NCI-H2171 treated with DMSO at 0.1 percent for 48 hours (cell line): Measurements from ENCODE around the gene CELF6.
"Not testable (repeated sequence)": the region's sequence is repeated elsewhere in the genome, so short reads cannot be mapped to it uniquely, and the experiment has no call there.

Experiments
- DNase-seq: peaks from one replicate; lab custom pipeline; 2025; lab: John Stamatoyannopoulos, UW

Gene CELF6

DNA sequence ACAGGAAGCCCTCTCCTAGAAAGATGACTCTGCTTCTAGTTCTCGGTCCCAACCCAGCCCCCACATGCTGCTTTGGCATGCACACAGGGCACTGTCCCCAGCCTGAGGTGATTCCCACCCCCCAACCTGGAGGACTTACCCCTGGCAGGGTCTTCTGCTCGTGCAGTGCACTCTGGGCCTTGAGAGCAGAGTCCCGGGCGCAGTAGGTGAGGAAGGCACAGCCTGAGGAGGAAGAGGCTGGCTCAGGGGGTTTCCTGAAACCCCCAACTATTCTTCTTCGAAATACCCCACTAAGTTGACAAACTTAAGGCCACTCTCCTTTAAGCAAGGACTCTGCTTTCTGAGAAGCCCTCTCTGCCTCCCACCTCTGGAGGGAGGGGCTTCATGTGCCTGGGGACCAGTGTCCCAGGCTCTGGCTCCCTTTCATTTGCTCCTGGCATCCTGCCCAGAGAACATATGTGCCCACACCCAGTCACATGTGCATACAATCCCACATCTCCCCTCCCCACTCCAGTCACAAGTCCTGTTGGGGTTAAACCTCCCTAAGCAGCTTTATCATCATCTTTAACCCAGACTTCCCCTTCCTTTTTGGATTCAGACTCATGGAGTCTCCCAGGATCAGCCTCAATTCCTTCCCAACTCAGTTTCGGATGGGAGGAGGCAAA, 4.1 kb downstream of the CELF6 start:
- DNase-seq: peak; percentile 93

DNA sequence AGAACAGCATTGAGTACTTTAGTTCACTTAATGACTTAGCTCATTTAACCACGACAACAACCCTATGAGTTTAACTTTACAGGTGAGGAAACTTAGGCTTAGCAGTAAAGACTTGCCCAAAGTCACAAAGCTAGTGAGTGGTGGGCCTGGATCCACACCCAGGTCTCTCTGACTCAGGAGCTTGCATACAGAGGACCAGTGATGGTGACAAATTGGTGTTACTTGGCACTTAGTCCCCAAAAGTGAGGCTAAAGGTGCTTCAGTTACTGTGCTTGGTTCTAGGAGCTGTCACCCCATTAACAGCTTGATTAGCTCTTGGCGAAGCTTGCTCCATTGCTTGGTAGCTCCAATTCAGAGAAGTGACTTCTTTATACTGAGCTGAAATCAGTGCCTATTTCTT, 6.1 kb downstream of the CELF6 start:
- no peak for DNase-seq

- DNase-seq: no peak
Measured at GRCh38 chr15:72313448-72313840, 6.5 kb downstream of the CELF6 start.

DNA sequence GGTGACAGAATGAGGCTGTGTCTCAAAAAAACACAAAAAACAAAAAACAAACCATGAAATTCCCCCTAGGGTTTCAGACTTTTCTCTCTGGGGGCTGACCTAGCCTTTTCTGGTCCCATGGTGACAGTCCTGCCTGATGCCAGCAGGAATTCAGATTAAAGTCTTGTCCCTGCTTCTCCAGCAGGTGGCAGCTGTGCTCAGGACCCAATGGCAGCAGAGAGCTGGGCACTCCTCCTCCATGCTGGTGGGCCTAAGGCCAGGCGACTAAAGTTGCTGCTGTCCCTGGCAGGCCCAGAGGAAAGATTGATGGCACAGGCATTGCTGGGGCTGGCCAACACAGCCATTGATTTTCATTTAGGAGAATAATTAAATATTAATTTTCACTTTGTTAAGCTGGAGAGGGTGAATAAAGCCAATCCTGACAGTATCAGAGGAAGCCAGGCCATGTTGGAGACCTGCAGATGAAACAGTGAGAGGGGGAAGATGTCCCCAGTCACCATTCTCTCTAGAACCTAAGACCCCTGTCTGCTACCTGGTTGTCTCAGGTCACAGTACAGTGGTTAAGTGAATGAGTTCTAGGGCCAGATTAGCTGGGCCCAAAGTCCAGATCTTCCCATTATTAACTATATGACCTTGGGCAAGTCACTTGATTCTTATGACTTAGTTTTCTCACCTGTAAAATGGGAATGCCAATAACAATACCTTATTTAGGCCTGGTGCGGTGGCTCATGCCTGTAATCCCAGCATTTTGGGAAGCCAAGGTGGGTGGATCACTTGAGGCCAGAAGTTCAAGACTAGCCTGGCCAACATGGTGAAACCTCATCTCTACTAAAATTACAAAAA, 7.1 kb downstream of the CELF6 start:
- DNase-seq: peak; percentile 48

DNA sequence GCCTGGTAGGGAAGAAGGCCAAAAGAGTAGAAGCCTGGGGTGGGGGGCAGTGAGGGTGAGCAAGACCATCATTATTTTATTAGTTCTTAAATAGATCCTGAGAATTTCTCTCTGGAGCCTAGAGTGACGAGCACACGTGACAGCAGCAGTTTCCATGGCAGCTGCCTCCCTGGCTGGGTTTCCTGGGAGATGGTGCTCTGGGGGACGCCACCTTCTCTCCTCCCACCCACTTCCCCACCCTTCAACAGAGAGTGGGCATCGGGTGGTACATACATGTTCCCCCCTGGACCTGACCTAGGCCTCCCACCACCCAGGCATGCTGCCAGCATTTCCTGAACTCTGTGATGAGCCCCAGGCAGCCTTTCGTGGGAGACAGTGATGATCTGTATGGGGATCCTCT, 12.9 kb downstream of the CELF6 start:
- no peak for DNase-seq

DNA sequence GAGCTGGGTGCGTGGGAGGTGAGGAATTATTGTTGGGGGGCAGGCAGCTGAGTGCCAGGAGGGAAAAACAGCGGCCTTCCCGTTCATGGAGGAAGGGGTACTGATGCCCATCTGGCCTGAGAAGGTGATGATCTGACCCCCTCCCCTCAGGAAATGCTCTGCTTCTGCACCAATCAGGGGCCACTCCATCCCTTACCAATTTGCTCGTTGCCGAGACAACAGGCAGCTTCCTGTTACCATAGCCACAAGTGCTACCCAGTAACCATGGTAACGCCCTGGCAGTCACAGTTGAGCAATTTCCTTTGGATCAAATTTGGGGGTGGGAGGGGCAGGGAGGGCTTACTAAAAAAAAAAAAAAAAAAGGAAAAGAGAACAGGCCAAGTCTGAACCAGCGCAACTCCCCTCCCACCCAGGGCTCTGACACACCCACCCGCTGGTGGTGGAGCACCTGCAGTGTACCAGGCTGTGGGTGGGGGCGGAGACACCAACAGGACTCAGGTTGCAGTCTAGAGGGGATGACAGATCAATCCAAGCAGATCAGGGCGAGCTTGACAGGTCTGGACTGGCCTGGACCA, 13.7 kb downstream of the CELF6 start:
- DNase-seq: peak; percentile 59

GRCh38 chr15:72304596-72304995, 15.4 kb downstream of the CELF6 start:
- DNase-seq: no peak

DNA sequence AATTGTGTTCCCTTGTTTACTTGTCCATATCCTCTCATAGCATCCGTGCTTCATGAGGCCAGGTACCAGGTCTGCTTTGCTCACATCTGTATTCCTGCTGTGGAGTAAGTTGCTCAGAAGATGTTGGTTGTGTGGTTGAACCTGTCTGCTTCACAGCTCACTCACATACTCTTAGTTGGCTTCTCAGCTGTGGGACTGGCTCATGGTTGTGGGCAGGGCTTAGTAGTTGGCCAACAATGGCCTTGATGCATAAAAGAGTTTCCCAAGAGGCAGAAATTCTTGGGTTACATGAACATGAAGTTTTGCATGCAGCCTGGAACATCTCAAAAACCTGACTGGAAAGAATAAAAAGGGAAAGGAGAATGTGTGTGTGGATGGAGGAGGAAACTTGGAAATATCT, 17.0 kb downstream of the CELF6 start:
- DNase-seq: no peak

GRCh38 chr15:72289597-72290325, 30.2 kb downstream of the CELF6 start:
- no peak for DNase-seq

DNA sequence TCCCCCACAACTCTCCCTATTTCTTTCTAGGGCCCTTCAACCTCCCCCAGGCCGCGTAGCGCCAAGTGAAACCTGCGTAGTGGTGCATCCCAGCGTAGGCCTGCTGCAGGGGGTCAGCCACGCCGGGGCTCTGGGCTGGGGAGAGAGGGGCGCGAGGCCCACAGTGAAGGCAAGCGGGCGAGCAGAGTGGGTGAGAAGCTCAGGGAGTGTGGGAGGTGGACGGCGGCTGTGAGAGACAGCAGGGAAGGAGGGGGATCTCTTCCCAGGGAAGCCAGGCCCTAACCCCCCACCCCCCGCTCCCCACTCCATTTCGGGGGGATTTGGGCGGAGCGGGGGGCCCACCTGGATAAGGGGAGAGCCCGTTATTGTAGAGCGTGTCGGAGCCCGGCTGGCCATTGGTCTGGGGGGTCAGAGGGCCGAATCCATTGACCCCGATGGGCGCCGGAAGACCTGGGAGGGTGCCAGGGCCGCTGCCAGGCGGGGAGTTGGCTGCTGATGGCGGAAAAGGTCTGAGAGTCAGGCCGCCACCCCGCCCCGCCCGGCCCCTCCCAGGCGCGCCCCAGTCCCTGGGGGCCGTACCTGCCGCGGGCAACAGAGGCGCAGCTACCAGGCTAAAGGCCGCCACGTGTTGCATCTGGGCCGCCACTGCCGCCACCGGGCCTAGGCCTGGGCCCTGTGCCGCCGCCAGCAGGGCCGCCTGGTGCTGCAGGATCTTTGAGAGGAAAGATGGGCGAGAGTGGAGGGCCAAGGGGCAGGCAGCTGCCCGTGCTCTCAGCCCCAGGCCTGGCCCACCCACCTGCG, 31.0 kb downstream of the CELF6 start:
- DNase-seq: no peak

GRCh38 chr15:72285927-72286516, 33.9 kb downstream of the CELF6 start:
- peak; percentile 20 for DNase-seq

DNA sequence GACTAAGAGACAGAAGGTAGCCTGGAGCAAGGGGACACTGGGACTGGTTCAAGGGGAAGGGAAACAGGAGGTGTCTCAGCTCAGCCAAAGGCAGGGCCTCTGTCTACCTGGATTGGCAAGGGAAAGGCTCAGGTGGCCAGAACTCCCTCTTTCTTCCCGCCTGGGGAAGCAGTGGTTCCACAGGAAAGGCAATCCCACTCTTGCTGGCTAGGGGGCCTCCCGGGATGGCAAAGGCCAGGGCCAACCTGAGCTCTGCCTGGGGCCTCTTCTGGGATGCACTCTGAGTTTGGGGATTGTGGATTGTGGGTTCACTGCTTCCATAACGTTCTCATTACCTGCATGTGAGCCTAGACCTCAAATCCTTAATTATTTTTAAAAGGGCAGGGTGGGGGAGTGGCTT, 34.6 kb downstream of the CELF6 start:
- no peak for DNase-seq

DNA sequence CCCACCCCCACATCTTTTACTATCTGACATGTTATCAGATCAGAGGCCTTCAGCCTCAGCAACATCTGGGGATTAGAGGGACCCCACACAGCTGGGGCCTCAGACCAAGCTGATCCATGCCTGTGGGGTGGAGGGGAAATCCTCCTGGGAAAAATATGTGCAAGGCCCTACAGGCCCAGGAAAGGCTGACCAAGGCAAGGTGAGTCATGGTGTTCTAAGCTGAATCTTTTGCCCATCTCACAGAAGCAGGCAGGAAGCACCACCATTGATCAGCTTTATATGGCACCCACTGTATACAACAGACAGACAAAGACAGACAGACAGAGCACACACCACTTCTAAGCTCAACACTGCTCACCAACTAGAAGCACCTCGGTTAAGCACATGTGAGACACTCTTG, 35.2 kb downstream of the CELF6 start:
- DNase-seq: no peak

- DNase-seq: no peak
Measured at GRCh38 chr15:72281713-72282112, 38.2 kb downstream of the CELF6 start.

GRCh38 chr15:72280751-72281150, 39.2 kb downstream of the CELF6 start:
- DNase-seq: no peak

DNA sequence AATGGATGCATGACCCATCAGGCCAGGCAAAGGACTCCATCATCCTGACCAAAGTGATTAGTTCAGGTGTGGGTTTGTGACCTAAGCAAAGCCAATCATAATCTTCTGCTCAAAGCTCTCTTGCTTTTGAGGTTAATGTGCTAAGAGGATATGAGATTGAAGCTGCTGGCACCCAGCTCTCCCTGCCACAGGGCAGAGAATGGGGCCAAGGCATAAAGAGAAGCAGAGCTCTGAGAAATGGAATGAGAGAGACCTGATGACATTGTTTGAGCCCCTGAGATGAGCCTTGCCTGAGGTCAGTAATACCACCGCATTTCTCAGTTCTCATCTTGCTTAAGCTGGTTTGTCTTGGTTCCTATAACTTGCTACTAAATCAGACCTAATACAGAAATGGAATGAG, 41.2 kb downstream of the CELF6 start:
- no peak for DNase-seq

DNA sequence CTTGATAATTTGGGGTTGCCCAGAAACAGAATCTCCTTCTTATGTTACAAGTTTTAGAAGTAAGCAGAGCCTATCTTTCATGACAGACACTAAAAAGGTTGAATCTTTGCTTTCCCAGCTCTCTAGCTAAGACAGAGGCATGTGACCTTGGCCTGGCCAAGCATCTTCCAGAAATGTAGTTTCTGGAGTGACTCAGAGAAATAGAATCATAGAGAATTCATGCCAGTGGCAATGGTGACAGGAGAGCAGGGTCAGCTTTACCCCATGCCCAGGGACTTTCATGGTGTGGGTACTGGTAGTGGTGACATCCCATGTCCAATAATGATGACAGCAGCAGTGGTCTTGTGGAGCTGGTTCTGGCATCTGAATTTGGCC, 43.6 kb downstream of the CELF6 start:
- no peak for DNase-seq

DNA sequence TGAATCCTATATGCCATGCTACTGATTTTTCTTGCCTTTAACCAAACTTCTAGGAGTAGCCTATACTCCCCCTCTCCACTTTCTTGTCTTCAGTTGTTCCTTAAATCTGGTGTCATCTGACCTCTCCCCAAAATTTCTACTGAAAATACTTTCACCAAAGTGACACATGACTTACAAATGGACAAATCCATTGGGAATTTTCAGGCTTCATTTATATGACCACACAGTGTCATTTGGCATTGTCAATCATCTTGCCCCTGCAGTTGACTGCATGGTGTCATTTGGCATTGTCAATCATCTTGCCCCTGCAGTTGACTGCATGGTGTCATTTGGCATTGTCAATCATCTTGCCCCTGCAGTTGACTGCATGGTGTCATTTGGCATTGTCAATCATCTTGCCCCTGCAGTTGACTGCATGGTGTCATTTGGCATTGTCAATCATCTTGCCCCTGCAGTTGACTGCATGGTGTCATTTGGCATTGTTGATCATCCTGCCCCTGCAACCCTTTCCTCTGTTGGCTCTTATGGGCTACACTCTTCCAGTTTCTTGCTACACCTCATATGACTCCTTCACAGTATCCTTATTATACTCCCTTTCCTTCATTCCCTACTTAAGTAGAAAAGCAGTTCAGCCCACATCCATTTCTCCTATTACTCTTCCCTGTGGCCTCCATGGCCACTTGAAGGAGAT, 44.2 kb downstream of the CELF6 start:
- DNase-seq: not testable (repeated sequence)

- DNase-seq: no peak
Measured at GRCh38 chr15:72272997-72273352, 47.0 kb downstream of the CELF6 start.

DNA sequence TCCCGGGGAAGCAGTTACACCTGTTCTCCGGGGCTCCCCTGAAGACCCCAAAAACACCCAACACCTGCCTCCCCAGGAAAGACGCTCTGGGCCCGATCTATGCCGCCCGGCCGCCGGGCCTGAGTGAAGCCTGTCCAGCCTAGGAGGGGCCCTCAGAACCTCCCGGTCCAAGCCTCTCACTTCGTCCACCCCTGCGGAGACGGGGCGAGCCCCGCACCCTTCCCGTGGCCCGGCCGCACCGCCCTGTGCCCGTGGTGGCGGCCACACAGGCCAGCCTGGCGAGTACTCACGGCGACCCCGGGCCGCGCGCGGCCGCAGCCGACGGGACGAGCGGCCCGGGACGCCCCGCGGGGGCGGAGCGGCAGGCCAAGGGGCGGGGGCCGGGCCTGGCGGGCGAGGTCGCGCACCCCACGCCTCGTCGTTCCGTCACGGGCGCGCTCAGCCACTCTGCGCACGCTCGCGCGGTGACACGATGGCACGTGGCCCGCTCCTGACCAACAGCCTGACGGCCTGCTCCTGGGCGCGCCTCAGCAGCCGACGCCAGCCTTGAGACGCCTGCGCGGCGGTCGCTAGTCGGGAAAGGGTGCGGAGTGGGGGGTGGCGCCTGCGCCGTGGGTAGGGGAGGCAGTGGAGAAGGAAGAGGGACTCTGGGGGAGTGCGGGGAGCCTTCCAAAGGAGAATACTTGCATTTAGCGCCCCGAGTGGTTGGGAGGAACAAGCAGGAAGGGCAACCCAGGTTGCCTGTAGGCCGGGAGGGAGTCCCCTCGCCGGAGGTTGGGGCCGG, 47.6 kb downstream of the CELF6 start, which contains the start of gene PARP6:
Gene PARP6 (minus strand): TSS at position 342 of the 784 bp plus-strand sequence. CDS start 5,077 bp downstream, outside the sequence.
- DNase-seq: peak; percentile 98
